ENCODE measurements around the gene KRTAP21-1.
"Not testable (repeated sequence)": the region's sequence is repeated elsewhere in the genome, so short reads cannot be mapped to it uniquely, and the experiment has no call there.

The KRTAP21-1 gene

DNA sequence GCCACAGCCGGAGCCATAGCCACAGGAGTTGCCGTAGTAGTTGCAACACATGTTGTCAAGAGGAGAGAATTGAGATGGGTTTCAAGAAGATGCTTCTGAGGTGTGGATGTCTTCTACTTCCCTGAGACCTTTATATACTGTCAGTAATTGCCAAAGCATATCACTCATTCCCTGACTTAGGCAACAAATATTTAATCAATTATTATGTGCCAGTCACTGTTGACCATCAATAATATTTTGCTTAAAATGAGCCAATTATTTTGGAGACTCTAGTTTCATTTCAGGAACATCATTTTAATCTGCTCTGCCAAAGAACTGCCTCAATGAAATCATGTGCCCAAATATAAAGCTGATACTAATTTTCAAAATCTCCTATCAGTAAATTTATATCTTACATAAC is at the start of gene KRTAP21-1:
TSS of gene KRTAP21-1 (minus strand) at position 101 of the 400 bp plus-strand sequence. CDS start at position 51, 50 bp downstream.
- not testable (repeated sequence) for DNase-seq (ENCODE audit: low read depth in 3 of 3)

DNA sequence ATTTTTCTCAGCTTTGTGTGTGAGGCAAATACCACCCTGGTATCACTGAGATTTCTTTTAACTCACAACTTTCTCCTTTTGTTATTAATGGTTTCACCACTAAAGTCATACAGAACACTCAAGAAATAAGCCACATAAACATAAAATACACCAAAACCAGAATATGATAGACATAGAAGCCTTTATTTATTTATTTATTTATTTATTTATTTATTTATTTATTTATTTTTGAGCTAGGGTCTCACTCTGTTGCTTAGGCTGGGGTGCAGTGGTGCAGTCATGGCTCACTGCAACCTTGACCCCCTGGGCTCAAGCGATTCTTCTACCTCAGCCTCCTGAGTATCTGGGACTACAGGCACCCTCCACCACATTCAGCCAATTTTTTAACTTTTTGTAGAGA is 45.4 kb upstream of the KRTAP21-1 start:
- DNase-seq (ENCODE audit: low read depth in 3 of 3) = no peak

DNA sequence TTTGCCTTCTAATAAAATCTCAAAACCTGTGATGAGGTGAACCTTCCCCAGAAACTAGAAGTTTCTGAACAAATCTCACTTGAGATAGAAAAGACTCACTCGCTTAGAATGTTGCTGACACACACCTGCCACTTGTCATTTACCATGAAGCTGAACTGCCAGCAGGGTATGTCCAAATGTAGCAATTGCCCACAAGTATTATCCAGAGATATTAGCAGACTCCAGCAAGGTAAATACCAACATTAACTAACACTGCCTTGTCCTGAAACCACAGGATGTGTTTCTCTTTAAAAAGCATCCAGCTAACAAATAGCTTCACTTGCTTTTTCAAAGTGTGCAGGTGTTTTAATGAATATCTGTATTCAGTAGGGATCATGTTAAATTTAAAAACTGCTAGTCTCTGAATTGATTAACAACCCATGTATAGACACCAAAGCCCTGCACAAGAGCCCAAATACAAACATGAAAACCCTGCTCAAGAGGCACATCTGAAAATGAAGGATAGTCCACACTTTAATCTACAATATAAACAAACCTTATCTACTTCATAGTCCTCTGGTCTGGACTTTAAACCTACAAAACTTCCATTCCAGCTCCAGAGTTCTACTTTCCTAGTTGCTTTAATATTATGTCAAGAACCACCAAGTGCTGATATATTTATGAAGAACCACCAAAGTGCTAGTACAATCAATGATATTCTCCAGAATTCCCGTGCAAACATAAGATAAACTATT is 38.5 kb upstream of the KRTAP21-1 start:
- DNase-seq (ENCODE audit: low read depth in 3 of 3) = no peak

DNA sequence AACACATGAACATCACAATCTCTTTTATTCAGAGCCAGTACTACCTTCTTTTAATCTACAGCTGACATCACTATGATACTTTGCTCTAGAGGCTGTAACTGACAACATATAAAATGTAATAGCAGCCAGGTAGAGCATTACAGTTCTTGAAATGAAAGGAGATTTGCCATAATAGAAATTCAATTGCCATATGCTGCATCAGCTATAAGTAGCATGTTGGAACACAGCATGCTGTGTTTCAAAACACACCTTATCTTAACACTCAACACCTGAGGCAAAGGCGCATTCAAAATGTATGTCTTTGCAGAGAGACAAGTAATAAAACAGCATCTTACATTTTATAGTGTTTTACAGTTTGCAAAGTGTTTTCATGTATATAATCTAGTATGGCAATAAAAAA is 24.0 kb upstream of the KRTAP21-1 start:
- DNase-seq (ENCODE audit: low read depth in 3 of 3) = no peak

DNA sequence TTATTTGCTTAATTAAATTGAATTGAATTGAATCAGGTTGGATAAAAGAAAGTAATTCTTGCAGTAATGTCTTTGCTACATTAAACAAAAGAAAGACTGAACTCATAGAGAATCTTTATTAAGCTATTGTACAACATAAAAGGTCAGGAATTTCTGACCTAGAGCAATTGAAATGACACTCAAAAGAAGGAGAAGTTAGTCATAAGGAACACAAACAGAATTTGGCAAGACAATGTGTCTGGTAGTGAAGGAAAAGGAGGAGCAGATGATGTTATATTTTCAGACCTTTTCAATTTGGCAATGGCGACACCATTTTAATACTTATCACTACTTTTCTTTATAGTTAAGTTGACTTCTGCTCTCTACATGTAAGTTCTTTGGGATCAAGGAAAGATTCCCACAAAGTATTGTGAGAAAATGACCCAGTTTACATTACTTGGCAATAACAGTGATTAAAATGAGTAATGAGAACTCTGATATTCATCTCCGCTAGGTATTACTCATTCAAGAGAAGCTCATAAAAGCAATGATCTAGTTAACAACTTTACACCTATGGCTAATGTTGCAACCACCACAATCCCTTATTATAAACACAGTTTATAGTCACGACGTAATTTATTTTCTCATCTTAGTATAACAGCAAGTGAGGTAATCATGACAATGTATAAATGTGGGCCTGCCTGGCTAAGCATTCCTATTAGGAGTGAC is 14.7 kb upstream of the KRTAP21-1 start:
- DNase-seq (ENCODE audit: low read depth in 3 of 3) = no peak

DNA sequence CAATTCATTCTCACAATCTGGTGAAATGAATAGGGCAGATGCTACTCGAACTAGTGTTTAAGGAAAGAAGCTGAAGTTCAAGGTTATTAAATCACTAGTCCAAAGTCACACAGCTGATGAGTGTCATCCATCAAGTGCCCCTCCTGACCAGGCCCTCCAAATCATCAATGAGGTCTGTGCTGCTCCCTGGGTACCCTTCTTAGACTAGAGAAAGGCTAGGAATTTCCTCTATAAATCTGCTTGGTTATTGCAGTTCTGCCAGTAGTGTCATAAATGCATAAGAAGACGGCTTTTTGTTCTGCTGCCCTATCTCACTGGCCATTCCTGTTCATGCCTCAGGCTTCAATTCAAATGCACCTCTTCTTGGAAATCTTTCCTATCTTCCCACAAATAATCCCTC is 5.5 kb upstream of the KRTAP21-1 start:
- DNase-seq (ENCODE audit: low read depth in 3 of 3) = no peak

DNA sequence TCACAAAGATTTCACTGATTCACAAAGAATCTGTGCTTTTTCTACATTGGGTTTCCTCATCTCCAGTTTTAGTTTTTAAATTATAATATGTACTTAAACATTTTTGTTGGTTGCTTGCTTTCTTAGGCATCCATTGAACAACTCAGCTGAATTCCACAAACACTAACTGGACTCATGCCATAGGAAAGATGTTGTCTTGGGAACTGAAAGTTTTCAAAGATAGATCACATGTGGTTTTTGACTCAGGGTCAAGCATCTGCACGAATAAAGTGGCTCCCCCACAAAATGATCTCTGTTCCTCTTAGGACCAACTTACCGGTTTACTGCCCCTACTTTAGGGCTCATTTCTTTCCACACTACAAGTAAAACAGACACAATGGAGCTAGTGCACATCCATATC is 3.1 kb upstream of the KRTAP21-1 start:
- DNase-seq (ENCODE audit: low read depth in 3 of 3) = no peak

DNA sequence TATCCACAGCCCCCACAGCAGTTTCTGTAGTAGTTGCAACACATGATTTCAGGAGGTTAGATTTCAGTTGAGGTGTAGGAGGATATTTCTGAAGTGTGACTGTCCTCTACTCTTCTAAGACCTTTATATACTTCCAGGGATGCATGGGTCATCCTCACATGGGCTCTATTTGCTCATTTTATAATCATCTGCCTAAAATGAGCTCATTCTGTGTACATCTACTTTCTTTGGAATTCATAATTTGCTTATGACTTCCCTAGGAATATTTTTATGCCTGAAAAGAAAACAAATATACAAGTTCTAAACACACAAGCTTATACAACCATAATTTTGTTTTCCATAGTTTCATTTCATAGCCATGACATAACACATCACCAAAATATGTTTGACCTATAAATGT is 8.1 kb downstream of the KRTAP21-1 start, which contains the start of gene KRTAP21-2:
TSS of gene KRTAP21-2 (minus strand) at position 101 of the 400 bp plus-strand sequence. CDS start at position 44, 57 bp downstream.
- DNase-seq (ENCODE audit: low read depth in 3 of 3) = no peak

DNA sequence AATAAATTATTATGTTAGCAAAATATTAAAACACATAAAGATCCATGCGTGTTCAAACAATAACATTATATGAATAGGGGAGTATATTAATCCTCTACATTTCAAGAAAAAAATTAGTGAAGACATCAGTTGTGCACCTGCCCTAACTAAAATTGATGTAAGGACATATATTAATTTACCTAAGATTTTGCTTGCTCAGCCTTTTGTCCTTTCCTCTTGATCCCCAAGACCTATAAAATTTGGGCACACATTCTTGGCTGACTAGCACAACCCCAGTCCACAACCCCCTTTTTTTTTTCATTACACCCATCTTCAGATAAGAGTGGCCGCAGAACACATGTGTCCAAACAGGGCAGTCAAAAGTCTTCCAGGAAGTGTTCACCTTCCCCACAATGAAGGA is 14.8 kb downstream of the KRTAP21-1 start:
- no peak for DNase-seq (ENCODE audit: low read depth in 3 of 3)

DNA sequence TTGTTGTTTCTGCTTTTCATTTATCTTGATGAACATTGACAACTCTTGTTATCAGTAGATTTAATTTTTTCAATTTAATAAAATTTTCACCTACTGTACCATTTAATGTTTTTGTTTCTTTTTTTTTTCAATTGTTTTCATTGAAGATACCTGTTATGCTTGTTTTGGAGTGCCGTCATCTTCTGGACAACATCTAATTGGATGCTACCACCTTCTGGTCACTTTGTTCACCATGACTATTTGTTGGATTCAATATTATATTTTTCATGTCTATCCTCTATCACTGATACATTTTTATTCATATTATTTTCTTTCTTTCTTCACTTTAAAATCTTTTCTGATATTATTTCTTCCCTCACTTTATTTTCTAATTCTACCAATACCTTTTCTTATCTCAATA is 22.2 kb downstream of the KRTAP21-1 start:
- DNase-seq (ENCODE audit: low read depth in 3 of 3) = no peak

DNA sequence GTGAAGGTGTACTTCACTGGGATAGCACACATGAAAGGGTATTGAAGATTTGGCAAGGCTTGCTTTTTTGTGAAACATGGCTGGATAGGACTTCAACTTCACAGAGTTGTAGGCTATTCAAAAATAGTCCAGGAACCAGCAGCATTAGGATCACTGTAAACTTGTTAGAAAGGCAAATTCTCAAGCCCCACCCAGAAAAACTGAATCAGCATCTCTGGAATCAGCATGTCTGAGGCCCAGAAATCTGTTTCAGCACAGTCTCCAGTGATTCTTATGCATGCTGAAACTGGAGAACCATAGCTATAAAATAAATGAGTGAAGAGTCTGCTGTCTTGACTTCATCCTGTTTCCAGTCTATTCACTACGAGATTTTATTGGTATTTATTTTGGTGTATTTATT is 28.5 kb downstream of the KRTAP21-1 start:
- no peak for DNase-seq (ENCODE audit: low read depth in 3 of 3)

DNA sequence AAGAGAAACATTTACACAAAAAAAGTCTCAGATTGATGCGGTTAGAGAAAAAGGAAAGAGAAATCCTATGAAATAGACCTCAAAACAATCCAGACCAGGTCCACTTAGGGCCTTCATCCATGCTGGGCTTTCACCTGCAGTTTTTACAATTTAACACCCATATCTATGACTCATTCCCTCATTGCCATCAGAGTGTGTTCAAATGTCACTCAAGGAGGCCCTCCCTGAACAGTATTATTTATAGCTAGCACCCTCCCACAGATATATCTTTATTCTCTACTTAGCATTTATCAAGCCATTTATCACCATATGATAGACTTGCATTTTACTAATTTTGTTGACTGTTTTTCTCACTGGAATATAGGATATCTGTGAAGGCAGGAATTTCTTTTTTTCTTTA is 35.8 kb downstream of the KRTAP21-1 start:
- DNase-seq (ENCODE audit: low read depth in 3 of 3) = no peak

DNA sequence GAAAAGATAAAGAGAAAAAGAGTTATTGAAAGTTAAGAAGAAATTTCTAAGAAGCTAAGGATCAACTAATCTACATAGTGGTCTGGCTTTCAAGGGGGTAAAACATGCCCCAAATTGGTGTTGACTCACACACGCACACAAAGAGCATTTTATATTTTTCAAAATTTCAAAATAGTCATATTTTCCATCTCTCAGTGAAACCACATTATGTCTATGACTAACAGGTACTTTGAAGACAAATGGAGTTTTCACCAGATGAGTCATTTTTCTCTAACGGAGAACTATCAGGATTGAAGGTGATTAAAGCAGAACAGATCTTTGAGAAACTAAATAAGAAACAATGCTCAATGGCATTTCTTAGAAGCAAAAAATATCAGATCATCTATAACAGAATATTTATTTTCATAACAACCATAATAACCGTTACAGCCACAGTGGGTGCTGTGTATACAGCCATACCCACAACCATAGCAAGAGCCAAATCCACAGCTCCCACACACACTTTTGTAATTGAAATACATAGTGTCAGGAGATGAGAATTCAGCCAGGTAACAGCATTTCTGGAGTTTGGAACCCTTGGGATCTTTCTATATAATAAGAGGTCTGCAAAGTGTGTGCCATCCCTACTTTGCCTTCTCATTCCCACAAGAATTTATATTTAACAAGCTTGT is 36.9 kb downstream of the KRTAP21-1 start, which contains the start of gene KRTAP21-3:
TSS of gene KRTAP21-3 (minus strand) at position 539 of the 671 bp plus-strand sequence. CDS start at position 521, 18 bp downstream.
- no peak for DNase-seq (ENCODE audit: low read depth in 3 of 3)

DNA sequence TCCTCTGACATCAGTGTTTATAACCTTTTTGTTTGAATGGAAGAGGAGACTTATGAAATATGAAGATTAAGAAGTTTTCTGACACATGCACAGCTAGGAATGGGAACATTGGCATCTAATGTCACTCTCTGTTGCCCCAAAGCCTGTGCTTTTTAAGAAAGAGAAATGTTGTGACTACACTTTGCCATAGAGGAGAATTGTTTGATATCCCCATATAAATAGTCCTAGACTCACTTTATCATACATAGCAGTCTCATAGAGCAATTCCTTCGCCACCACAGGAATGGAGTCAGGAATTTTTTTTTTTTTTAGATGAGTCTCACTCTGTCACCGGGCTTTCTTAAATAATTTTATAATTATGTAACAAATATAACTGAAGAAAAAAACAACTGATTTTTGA is 38.1 kb downstream of the KRTAP21-1 start:
- DNase-seq (ENCODE audit: low read depth in 3 of 3) = no peak

DNA sequence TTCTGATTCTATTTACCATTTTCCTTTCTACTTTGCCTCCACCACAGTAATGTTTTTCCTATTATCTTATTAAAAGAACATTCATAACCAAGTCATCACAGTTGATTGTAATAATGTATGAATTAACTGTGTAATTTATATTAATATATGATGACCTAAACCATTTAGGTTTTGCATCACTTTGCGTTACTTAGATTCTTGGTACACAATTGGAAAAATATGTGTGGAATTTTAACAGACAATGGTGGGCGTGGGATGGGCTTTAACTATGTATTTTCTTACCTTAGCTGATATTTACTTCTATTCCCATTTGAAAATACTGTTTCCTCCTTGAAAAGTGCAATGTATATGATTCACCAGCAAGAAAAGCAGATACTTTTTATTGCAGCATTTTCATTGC is 40.3 kb downstream of the KRTAP21-1 start:
- DNase-seq (ENCODE audit: low read depth in 3 of 3) = no peak

DNA sequence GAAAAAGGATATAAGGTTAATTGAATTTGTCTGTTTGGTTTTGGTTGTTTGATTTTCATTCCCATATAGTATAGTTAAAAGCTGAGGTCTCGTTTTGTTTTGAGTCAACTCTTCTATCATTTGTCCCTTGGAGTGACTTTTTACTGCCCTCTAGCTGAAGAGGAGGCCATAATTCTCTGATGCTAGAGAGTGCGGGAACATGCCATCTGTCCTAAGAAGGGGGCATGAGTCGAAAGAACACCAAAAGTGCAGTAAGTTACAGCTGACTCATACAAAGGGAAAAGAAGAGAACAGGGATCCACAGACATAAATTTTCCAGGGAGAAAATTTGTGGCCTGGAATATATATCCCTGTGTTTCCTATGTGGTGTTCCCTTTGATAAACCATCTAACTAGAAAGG is 40.8 kb downstream of the KRTAP21-1 start:
- no peak for DNase-seq (ENCODE audit: low read depth in 3 of 3)

DNA sequence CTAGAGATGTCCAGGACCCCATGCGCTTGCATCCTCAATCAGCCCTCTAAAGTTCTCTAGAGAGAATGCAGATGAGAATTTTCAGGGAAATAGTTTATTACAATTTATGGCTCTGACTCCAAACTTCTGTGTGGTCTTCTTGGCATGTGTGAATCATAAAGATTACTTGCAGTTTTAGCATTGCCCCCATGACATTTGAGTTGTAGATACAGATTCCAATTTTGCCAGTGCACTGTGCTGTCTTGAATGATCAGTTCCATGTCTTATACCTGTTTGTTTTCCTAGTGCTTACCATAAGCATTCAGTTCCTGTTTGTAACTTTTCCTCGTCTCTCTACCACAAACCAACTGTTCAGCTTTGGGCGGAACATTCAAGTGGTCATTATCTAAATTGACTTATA is 41.5 kb downstream of the KRTAP21-1 start:
- no peak for DNase-seq (ENCODE audit: low read depth in 3 of 3)

DNA sequence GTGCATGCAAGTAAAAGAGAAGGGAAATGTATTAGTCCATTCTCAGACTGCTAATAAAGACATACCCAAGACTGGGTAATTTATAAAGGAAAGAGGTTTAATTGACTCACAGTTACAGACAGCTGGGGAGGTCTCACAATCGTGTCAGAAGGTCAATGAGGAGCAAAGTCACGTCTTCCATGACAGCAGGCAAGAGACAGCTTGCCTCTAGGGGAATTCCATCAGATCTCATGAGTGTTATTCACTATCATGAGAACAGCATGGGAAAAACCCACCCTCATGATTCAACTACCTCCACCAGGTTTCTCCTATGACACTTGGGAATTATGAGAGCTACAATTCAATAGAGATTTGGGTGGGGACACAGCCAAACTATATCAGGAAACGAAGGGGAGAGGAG is 44.7 kb downstream of the KRTAP21-1 start:
- DNase-seq (ENCODE audit: low read depth in 3 of 3) = no peak

DNA sequence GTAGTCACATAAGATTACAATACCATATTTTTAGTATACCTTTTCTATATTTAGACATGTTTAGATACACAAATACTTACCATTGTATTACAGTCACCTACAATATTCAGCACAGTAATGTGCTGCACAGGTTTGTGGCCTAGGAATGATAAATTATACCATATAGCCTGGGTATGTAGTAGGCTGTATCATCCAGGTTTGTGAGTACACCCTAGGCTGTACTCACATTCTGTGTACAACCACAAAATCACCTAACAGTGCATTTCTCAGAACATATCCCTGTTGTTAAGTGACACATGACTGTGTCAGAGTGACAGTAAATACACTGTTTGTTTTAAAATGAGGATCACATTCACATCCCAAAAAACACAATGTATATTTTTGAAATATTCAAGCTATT is 47.8 kb downstream of the KRTAP21-1 start:
- DNase-seq (ENCODE audit: low read depth in 3 of 3) = no peak

All from stimulated activated CD4-positive, alpha-beta T cell treated with anti-CD3 and anti-CD28 coated beads, TNF-alpha, amount 100 ng/mL, for 4 hours (primary cell).